SK-N-SH treated with all-trans-retinoic acid at 6 μM for 48 hours (cell line): ENCODE data around the gene SSTR5.

Experiments used
- ATAC-seq: fragments of 200-7000 bp; cut with Tn5 transposase; 3 replicates; pipeline ENCODE4 v1.9.1; 2020; ENCODE audit warnings: mild to moderate bottlenecking, moderate library complexity
- ARNTL ChIP-seq: fragments of 450-650 bp; formaldehyde crosslinking; IDR thresholded peaks from 2 replicates; pipeline ENCODE4 v1.5.0; 2020; ENCODE audit warnings: low read depth, mild to moderate bottlenecking, moderate library complexity, borderline replicate concordance
- BACH2 ChIP-seq: fragments of 250-450 bp; sonication (Bioruptor Pico); IDR thresholded peaks from 2 replicates; pipeline ENCODE4 v1.9.0; 2021; ENCODE audit warnings: mild to moderate bottlenecking, borderline replicate concordance
- CREB5 ChIP-seq: fragments of 250-450 bp; sonication (Bioruptor Pico); IDR thresholded peaks from 2 replicates; pipeline ENCODE4 v1.5.1; 2020; ENCODE audit warnings: low read depth, mild to moderate bottlenecking, moderate library complexity
- CSDC2 ChIP-seq: fragments of 250-450 bp; sonication (Bioruptor Pico); IDR thresholded peaks from 2 replicates; pipeline ENCODE4 v1.5.0; 2020; ENCODE audit warnings: mild to moderate bottlenecking, moderate library complexity
- ESRRG ChIP-seq: fragments of 250-450 bp; sonication (Bioruptor Pico); IDR thresholded peaks from 2 replicates; pipeline ENCODE4 v1.6.1; 2021; ENCODE audit warnings: mild to moderate bottlenecking
- GLIS3 ChIP-seq: fragments of 250-450 bp; sonication (Bioruptor Pico); IDR thresholded peaks from 2 replicates; pipeline ENCODE4 v1.5.0; 2020; ENCODE audit warnings: mild to moderate bottlenecking, moderate library complexity
- OSR1 ChIP-seq: fragments of 250-450 bp; sonication (Bioruptor Pico); IDR thresholded peaks from 2 replicates; pipeline ENCODE4 v1.8.0; 2022; ENCODE audit warnings: moderate library complexity, mild to moderate bottlenecking, inconsistent platforms
- POU6F1 ChIP-seq: fragments of 250-450 bp; sonication (Bioruptor Pico); IDR thresholded peaks from 2 replicates; pipeline ENCODE4 v1.8.0; 2021; ENCODE audit warnings: low read depth, mild to moderate bottlenecking, moderate library complexity, borderline replicate concordance
- RARB ChIP-seq: fragments of 250-450 bp; sonication (Bioruptor Pico); IDR thresholded peaks from 2 replicates; pipeline ENCODE4 v1.8.0; 2021; ENCODE audit warnings: mild to moderate bottlenecking, moderate library complexity
- SNAI2 ChIP-seq: fragments of 250-450 bp; sonication (Bioruptor Pico); IDR thresholded peaks from 2 replicates; pipeline ENCODE4 v1.5.0; 2020; ENCODE audit warnings: mild to moderate bottlenecking, moderate library complexity
- TCF4 ChIP-seq: fragments of 250-450 bp; sonication (Bioruptor Pico); IDR thresholded peaks from 2 replicates; pipeline ENCODE4 v1.8.0; 2021; ENCODE audit warnings: mild to moderate bottlenecking, moderate library complexity, borderline replicate concordance
- TOX ChIP-seq: fragments of 250-450 bp; sonication (Bioruptor Pico); IDR thresholded peaks from 2 replicates; pipeline ENCODE4 v1.8.0; 2021; ENCODE audit warnings: mild to moderate bottlenecking, moderate library complexity, borderline replicate concordance
- ZC3H10 ChIP-seq: fragments of 250-450 bp; sonication (Bioruptor Pico); IDR thresholded peaks from 2 replicates; pipeline ENCODE4 v1.5.1; 2021; ENCODE audit warnings: mild to moderate bottlenecking, moderate library complexity
- ZFP3 ChIP-seq: fragments of 250-450 bp; sonication (Bioruptor Pico); IDR thresholded peaks from 2 replicates; pipeline ENCODE4 v1.5.0; 2020; ENCODE audit warnings: mild to moderate bottlenecking, moderate library complexity
- ZFP30 ChIP-seq: fragments of 450-650 bp; formaldehyde crosslinking; IDR thresholded peaks from 2 replicates; pipeline ENCODE4 v1.5.0; 2022; ENCODE audit warnings: mild to moderate bottlenecking, moderate library complexity
- ZNF565 ChIP-seq: fragments of 450-650 bp; formaldehyde crosslinking; conservative IDR thresholded peaks from 2 replicates; pipeline ENCODE4 v1.5.0; 2020; ENCODE audit warnings: low read depth, mild to moderate bottlenecking, moderate library complexity
- ZNF70 ChIP-seq: fragments of 450-650 bp; formaldehyde crosslinking; IDR thresholded peaks from 2 replicates; pipeline ENCODE4 v1.5.0; 2020; ENCODE audit warnings: mild to moderate bottlenecking, moderate library complexity
- ZNF8 ChIP-seq: fragments of 450-650 bp; formaldehyde crosslinking; IDR thresholded peaks from 2 replicates; pipeline ENCODE4 v1.5.0; 2020; ENCODE audit warnings: mild to moderate bottlenecking, moderate library complexity
- TF ChIP-seq, protein P1 (sequence below): fragments of 250-450 bp; sonication (Bioruptor Pico); IDR thresholded peaks from 2 replicates; pipeline ENCODE4 v1.5.0; 2020; ENCODE audit warnings: mild to moderate bottlenecking, moderate library complexity
- TF ChIP-seq, protein P2 (sequence below): fragments of 250-450 bp; sonication (Bioruptor Pico); IDR thresholded peaks from 2 replicates; pipeline ENCODE4 v1.8.0; 2020; ENCODE audit warnings: mild to moderate bottlenecking, moderate library complexity, borderline replicate concordance
- TF ChIP-seq, protein P3 (sequence below): fragments of 250-450 bp; sonication (Bioruptor Pico); IDR thresholded peaks from 2 replicates; pipeline ENCODE4 v1.5.1; 2021; ENCODE audit warnings: mild to moderate bottlenecking, moderate library complexity

Gene SSTR5

GRCh38 chr16:1027501-1027815, 45.1 kb upstream of the SSTR5 start:
- TF ChIP-seq CREB5 (CRISPR knock-in tag) (no peak), ZFP3 (CRISPR knock-in tag) (no peak), ZNF70 (CRISPR knock-in tag) (no peak), OSR1 (no peak), BACH2 (no peak), TOX (no peak), GLIS3 (CRISPR knock-in tag) (no peak), ARNTL (CRISPR knock-in tag) (no peak), ZC3H10 (CRISPR knock-in tag) (no peak), ZNF8 (CRISPR knock-in tag) (no peak), ESRRG (CRISPR knock-in tag) (no peak), SNAI2 (CRISPR knock-in tag) (no peak), RARB (CRISPR knock-in tag) (no peak)
- TF ChIP-seq, protein P1, sequence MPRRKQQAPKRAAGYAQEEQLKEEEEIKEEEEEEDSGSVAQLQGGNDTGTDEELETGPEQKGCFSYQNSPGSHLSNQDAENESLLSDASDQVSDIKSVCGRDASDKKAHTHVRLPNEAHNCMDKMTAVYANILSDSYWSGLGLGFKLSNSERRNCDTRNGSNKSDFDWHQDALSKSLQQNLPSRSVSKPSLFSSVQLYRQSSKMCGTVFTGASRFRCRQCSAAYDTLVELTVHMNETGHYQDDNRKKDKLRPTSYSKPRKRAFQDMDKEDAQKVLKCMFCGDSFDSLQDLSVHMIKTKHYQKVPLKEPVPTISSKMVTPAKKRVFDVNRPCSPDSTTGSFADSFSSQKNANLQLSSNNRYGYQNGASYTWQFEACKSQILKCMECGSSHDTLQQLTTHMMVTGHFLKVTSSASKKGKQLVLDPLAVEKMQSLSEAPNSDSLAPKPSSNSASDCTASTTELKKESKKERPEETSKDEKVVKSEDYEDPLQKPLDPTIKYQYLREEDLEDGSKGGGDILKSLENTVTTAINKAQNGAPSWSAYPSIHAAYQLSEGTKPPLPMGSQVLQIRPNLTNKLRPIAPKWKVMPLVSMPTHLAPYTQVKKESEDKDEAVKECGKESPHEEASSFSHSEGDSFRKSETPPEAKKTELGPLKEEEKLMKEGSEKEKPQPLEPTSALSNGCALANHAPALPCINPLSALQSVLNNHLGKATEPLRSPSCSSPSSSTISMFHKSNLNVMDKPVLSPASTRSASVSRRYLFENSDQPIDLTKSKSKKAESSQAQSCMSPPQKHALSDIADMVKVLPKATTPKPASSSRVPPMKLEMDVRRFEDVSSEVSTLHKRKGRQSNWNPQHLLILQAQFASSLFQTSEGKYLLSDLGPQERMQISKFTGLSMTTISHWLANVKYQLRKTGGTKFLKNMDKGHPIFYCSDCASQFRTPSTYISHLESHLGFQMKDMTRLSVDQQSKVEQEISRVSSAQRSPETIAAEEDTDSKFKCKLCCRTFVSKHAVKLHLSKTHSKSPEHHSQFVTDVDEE (CRISPR knock-in tag): no peak
- TF ChIP-seq, protein P2, sequence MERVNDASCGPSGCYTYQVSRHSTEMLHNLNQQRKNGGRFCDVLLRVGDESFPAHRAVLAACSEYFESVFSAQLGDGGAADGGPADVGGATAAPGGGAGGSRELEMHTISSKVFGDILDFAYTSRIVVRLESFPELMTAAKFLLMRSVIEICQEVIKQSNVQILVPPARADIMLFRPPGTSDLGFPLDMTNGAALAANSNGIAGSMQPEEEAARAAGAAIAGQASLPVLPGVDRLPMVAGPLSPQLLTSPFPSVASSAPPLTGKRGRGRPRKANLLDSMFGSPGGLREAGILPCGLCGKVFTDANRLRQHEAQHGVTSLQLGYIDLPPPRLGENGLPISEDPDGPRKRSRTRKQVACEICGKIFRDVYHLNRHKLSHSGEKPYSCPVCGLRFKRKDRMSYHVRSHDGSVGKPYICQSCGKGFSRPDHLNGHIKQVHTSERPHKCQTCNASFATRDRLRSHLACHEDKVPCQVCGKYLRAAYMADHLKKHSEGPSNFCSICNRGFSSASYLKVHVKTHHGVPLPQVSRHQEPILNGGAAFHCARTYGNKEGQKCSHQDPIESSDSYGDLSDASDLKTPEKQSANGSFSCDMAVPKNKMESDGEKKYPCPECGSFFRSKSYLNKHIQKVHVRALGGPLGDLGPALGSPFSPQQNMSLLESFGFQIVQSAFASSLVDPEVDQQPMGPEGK (CRISPR knock-in tag): no peak
- no peak for ATAC-seq

GRCh38 chr16:1028056-1028455, 44.5 kb upstream of the SSTR5 start:
- ATAC-seq: 0 out of 3 replicates have a peak, but pooled peaks have one; percentile 7
- no peak for TF ChIP-seq TOX
- no peak for TF ChIP-seq CREB5 (CRISPR knock-in tag)
- no peak for TF ChIP-seq OSR1
- TF ChIP-seq, protein P3, sequence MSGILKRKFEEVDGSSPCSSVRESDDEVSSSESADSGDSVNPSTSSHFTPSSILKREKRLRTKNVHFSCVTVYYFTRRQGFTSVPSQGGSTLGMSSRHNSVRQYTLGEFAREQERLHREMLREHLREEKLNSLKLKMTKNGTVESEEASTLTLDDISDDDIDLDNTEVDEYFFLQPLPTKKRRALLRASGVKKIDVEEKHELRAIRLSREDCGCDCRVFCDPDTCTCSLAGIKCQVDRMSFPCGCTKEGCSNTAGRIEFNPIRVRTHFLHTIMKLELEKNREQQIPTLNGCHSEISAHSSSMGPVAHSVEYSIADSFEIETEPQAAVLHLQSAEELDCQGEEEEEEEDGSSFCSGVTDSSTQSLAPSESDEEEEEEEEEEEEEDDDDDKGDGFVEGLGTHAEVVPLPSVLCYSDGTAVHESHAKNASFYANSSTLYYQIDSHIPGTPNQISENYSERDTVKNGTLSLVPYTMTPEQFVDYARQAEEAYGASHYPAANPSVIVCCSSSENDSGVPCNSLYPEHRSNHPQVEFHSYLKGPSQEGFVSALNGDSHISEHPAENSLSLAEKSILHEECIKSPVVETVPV (CRISPR knock-in tag): no peak
- no peak for TF ChIP-seq ARNTL (CRISPR knock-in tag)
- no peak for TF ChIP-seq TCF4 (CRISPR knock-in tag)
- no peak for TF ChIP-seq GLIS3 (CRISPR knock-in tag)
- no peak for TF ChIP-seq BACH2
- no peak for TF ChIP-seq ZNF565 (CRISPR knock-in tag)
- TF ChIP-seq ZFP3 (CRISPR knock-in tag): no peak
- TF ChIP-seq SNAI2 (CRISPR knock-in tag): no peak
- TF ChIP-seq, protein P1 (CRISPR knock-in tag): no peak
- no peak for TF ChIP-seq ZNF70 (CRISPR knock-in tag)
- TF ChIP-seq ZC3H10 (CRISPR knock-in tag): no peak
- no peak for TF ChIP-seq ESRRG (CRISPR knock-in tag)
- no peak for TF ChIP-seq POU6F1
- TF ChIP-seq CSDC2 (CRISPR knock-in tag): no peak
- TF ChIP-seq, protein P2 (CRISPR knock-in tag): no peak
- TF ChIP-seq ZFP30 (CRISPR knock-in tag): no peak
